ENCODE measurements around the gene NHSL1. TPM values are rescaled to one million over a fixed set of nuclear protein-coding genes. Genes with fewer than 3 reads are reported as not detected.

NHSL1 gene
- total RNA-seq, 1 experiment from 2014 or later = 32.1 TPM

- DNase-seq (ENCODE audit: unreplicated experiment) = no peak
- intact Hi-C loops (cut with micrococcal nuclease) = no loop called here
- Mint-ChIP-seq H3K4me1 (ENCODE audit: insufficient read depth, unreplicated experiment) (peaks cover 13% of the 10 kb centered on the region), H3K27ac (ENCODE audit: low read depth, unreplicated experiment) (peak overlapping the region; percentile 98), H3K4me3 (ENCODE audit: unreplicated experiment) (no peak overlapping the region), H3K9me3 (ENCODE audit: unreplicated experiment) (no peaks in the 10 kb centered on the region), H3K27me3 (ENCODE audit: insufficient read depth, unreplicated experiment) (no peaks in the 10 kb centered on the region), H3K36me3 (ENCODE audit: insufficient read depth, unreplicated experiment) (no peaks in the 10 kb centered on the region)
- no TSS peak for BruUV-seq (replicated peaks)
- ChIA-PET CTCF (interaction anchor here (0.6 to 1.2 kb wide), 4 partner anchors 11 to 88 kb away, joined by 3 to 4 read pairs (median 4); no protein-coding TSS in a partner anchor), POLR2A (interaction anchor here (0.6 to 4.5 kb wide), 9 partner anchors 11 to 391 kb away, joined by 3 to 66 read pairs (median 8); no protein-coding TSS in a partner anchor)
- TF ChIP-seq CTCF (IDR thresholded peaks at IDR 0.05; ENCODE audit: unreplicated experiment) = no peak
These were observed 7.2 kb downstream of the NHSL1 start for GRCh38 chr6:138492113-138492512.

- no TSS peak for BruUV-seq (replicated peaks)
- Mint-ChIP-seq H3K36me3 (ENCODE audit: insufficient read depth, unreplicated experiment) (peaks cover 6% of the 10 kb centered on the region), H3K4me1 (ENCODE audit: insufficient read depth, unreplicated experiment) (peaks cover 24% of the 10 kb centered on the region), H3K27me3 (ENCODE audit: insufficient read depth, unreplicated experiment) (no peaks in the 10 kb centered on the region), H3K27ac (ENCODE audit: low read depth, unreplicated experiment) (peak overlapping the region; percentile 9), H3K9me3 (ENCODE audit: unreplicated experiment) (peaks cover 9% of the 10 kb centered on the region), H3K4me3 (ENCODE audit: unreplicated experiment) (no peak overlapping the region)
- POLR2A ChIA-PET = interaction anchor here (0.6 to 4.5 kb wide), 7 partner anchors 10 to 407 kb away, joined by 3 to 66 read pairs (median 9); no protein-coding TSS in a partner anchor
- DNase-seq (ENCODE audit: unreplicated experiment) = no peak
- CTCF ChIA-PET = interaction anchor here (1.2 to 1.4 kb wide), 2 partner anchors 62 to 86 kb away, joined by 3 to 4 read pairs; no protein-coding TSS in a partner anchor
- intact Hi-C loops (cut with micrococcal nuclease) = no loop called here
- TF ChIP-seq CTCF (IDR thresholded peaks at IDR 0.05; ENCODE audit: unreplicated experiment) = no peak
These were observed 8.3 kb downstream of the NHSL1 start for GRCh38 chr6:138491017-138491416.

- peaks cover 6% of the 10 kb centered on the region for H3K36me3 Mint-ChIP-seq (ENCODE audit: insufficient read depth, unreplicated experiment)
- no peak overlapping the region for H3K27ac Mint-ChIP-seq (ENCODE audit: low read depth, unreplicated experiment)
- ChIA-PET POLR2A (interaction anchor here (0.7 kb wide), 1 partner anchor 19 kb away, joined by 3 read pairs; no protein-coding TSS in a partner anchor), CTCF (interaction anchor here (0.6 to 1.4 kb wide), 5 partner anchors 9 to 1482 kb away, joined by 3 to 10 read pairs (median 4); no protein-coding TSS in a partner anchor)
- H3K27me3 Mint-ChIP-seq (ENCODE audit: insufficient read depth, unreplicated experiment) = no peaks in the 10 kb centered on the region
- intact Hi-C loops (cut with micrococcal nuclease) = no loop called here
- BruUV-seq (replicated peaks) = no TSS peak
- DNase-seq (ENCODE audit: unreplicated experiment) = no peak
- no peak for TF ChIP-seq CTCF (IDR thresholded peaks at IDR 0.05; ENCODE audit: unreplicated experiment)
- H3K4me1 Mint-ChIP-seq (ENCODE audit: insufficient read depth, unreplicated experiment) = peaks cover 35% of the 10 kb centered on the region
- no peak overlapping the region for H3K4me3 Mint-ChIP-seq (ENCODE audit: unreplicated experiment)
- H3K9me3 Mint-ChIP-seq (ENCODE audit: unreplicated experiment) = peaks cover 14% of the 10 kb centered on the region
These were observed 9.4 kb downstream of the NHSL1 start for GRCh38 chr6:138489846-138490245.

- intact Hi-C loops (cut with micrococcal nuclease) = no loop called here
- Mint-ChIP-seq H3K4me1 (ENCODE audit: insufficient read depth, unreplicated experiment) (peaks cover 39% of the 10 kb centered on the region), H3K27me3 (ENCODE audit: insufficient read depth, unreplicated experiment) (no peaks in the 10 kb centered on the region), H3K4me3 (ENCODE audit: unreplicated experiment) (no peak overlapping the region), H3K9me3 (ENCODE audit: unreplicated experiment) (peaks cover 14% of the 10 kb centered on the region), H3K27ac (ENCODE audit: low read depth, unreplicated experiment) (peak overlapping the region; percentile 63), H3K36me3 (ENCODE audit: insufficient read depth, unreplicated experiment) (peaks cover 7% of the 10 kb centered on the region)
- no TSS peak for BruUV-seq (replicated peaks)
- ChIA-PET POLR2A (interaction anchor here (0.6 to 1.1 kb wide), 5 partner anchors 8 to 35 kb away, joined by 3 to 4 read pairs (median 3); no protein-coding TSS in a partner anchor), CTCF (interaction anchor here (0.6 to 1.3 kb wide), 4 partner anchors 22 to 676 kb away, joined by 3 to 7 read pairs (median 4); no protein-coding TSS in a partner anchor)
- no peak for TF ChIP-seq CTCF (IDR thresholded peaks at IDR 0.05; ENCODE audit: unreplicated experiment)
- no peak for DNase-seq (ENCODE audit: unreplicated experiment)
These were observed 12.1 kb downstream of the NHSL1 start for GRCh38 chr6:138487102-138487604.
